Measurements from ENCODE around the gene ALOX12. TPM values are rescaled to one million over a fixed set of nuclear protein-coding genes. Genes with fewer than 3 reads are reported as not detected.

ALOX12 gene
- polyA plus RNA-seq, 3 donors, result 0.29 to 1.2 TPM; not detected in 1

DNA sequence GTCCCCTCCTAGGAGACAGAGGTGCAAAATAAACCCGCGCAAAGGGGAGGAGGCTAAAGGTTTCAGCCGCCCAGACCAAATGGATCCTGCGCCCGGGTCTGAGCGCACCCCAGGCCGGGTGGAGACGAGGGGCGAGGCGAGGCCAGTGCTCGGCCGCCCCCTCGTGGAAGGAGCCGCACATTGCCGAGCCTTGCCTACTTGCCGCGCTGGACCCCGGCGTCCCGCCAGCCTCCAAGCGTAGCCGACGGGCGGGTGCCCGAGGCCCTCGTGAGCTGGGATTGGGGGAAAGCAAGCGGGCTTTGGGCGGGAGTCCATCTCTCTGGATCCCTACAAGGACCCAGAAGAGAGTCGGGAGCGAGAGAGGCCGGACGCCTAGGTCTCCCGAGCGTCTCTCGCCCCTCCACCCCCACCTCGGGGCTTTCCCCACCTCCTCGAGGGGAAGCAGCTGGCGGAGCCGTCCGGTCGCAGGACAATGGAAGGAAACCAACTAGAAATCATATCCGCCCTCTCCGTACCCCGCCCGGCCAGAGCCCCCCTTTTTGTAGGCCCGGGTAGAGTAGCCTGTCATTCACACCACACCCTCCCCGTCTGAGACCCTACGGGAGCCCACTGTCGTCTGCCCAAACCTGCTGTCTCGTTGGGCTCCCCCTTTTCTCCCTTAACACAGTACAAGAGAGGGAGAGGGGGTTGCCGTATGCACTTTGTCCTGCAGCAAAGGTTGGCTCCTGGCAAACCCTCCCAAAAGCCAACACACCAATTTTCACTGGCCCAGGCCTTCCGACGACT lies 26.3 kb downstream of the ALOX12 start:
- H3K4me3 Mint-ChIP-seq, result peak overlapping the region; percentile 78 to 91
- under 1% methylated on average over 46 of the region's 53 CpGs for WGBS (ENCODE audit: insufficient coverage)

More for the DNA sequence above, 26.3 kb downstream of the ALOX12 start:
- Mint-ChIP-seq H3K27me3 (ENCODE audit: low read depth in 3 of 3) (peaks cover 26 to 35% (median 33%) of the 10 kb centered on the region in 3 donors), H3K9me3 (peaks cover 0 to 6% (median 0%) of the 10 kb centered on the region in 7 donors), H3K27ac (peak overlapping the region in 5 of 7 donors; percentile 26 to 84 (median 75)), H3K36me3 (peaks cover 8% of the 10 kb centered on the region in 2 donors), H3K4me1 (peaks cover 38% of the 10 kb centered on the region)
- peak; percentile 98 for TF ChIP-seq CTCF (IDR thresholded peaks at IDR 0.05)
- H3K27me3 ChIP-seq (ENCODE audit: control insufficient read depth in 2 of 2, insufficient read depth in 2 of 2, low read length in 2 of 2), result peaks cover 0 to 25% of the 10 kb centered on the region in 2 donors
- H2AFZ ChIP-seq (ENCODE audit: insufficient read depth, low read depth, low read length, poor library complexity, severe bottlenecking), result peak overlapping the region; percentile 80
- H3K79me2 ChIP-seq (ENCODE audit: insufficient read depth, low read length), result no peaks in the 10 kb centered on the region
- H3K4me2 ChIP-seq (replicated peaks; ENCODE audit: extremely low read depth, low read length, poor library complexity, severe bottlenecking), result peak overlapping the region; percentile 77
- intact Hi-C loops (cut with micrococcal nuclease), result loop anchor here (5.0 kb wide), 1 partner anchor 110 kb away; no protein-coding TSS in a partner anchor
- no peak overlapping the region for H3K27ac ChIP-seq (ENCODE audit: low read depth in 1 of 2, low read length in 2 of 2)
- H4K20me1 ChIP-seq (ENCODE audit: insufficient read depth, low read length), result no peaks in the 10 kb centered on the region
- peaks cover 24 to 36% of the 10 kb centered on the region in 2 donors for H3K4me1 ChIP-seq (ENCODE audit: control insufficient read depth in 1 of 2, insufficient read depth in 2 of 2, low read length in 2 of 2)
- H3K9ac ChIP-seq (ENCODE audit: insufficient read depth, low read length, poor library complexity, severe bottlenecking), result peak overlapping the region; percentile 27
- peaks cover 4% of the 10 kb centered on the region in 2 donors for H3K36me3 ChIP-seq (replicated peaks in 1 of 2; ENCODE audit: control insufficient read depth in 1 of 2, insufficient read depth in 2 of 2, low read length in 2 of 2)
- peak overlapping the region in 2 of 3 experiments; percentile 19 to 68 for H3K4me3 ChIP-seq (replicated peaks in 1 of 3; ENCODE audit: low read depth in 2 of 3, low read length in 3 of 3)
- peaks cover 0 to 3% of the 10 kb centered on the region in 2 donors for H3K9me3 ChIP-seq (replicated peaks in 1 of 2; ENCODE audit: control insufficient read depth in 1 of 2, insufficient read depth in 1 of 2, low read length in 2 of 2)
- peak; percentile 74 to 79 (median 77) for DNase-seq
